Neural progenitor cell (in vitro differentiated cells): Measurements from ENCODE around the gene LRFN2. TPM values are rescaled to one million over a fixed set of nuclear protein-coding genes. Genes with fewer than 3 reads are reported as not detected.

ENCODE experiments used
- DNase-seq: peaks from one replicate; pipeline ENCODE4 v3.0.0-alpha.2; 2016; ENCODE audit warnings: low spot score
- H2AFZ ChIP-seq: fragments of 200-600 bp; sonication (generic); replicated peaks from 2 replicates; pipeline ENCODE4 v1.6.1; 2016; ENCODE audit warnings: antibody characterized with exemption
- H3F3A ChIP-seq: fragments of 200-600 bp; sonication (generic); 2 replicates; pipeline ENCODE4 v1.6.1; 2016; ENCODE audit warnings: antibody characterized with exemption, low read depth
- H3K27ac ChIP-seq: fragments of 200-600 bp; sonication (generic); 2 replicates; pipeline ENCODE4 v1.5.1; 2016; ENCODE audit warnings: mild to moderate bottlenecking
- H3K27me3 ChIP-seq: fragments of 200-600 bp; sonication (generic); 2 replicates; pipeline ENCODE4 v1.6.1; 2016; ENCODE audit warnings: mild to moderate bottlenecking, moderate library complexity
- H3K36me3 ChIP-seq: fragments of 200-600 bp; sonication (generic); 2 replicates; pipeline ENCODE4 v1.5.1; 2016
- H3K4me1 ChIP-seq: fragments of 200-600 bp; sonication (generic); 2 replicates; pipeline ENCODE4 v1.6.1; 2016; ENCODE audit warnings: mixed run types
- H3K4me2 ChIP-seq: fragments of 200-600 bp; sonication (generic); 2 replicates; pipeline ENCODE4 v1.6.1; 2016
- H3K4me3 ChIP-seq: fragments of 200-600 bp; sonication (generic); 2 replicates; pipeline ENCODE4 v1.5.1; 2016
- H3K79me2 ChIP-seq: fragments of 200-600 bp; sonication (generic); 2 replicates; pipeline ENCODE4 v1.6.1; 2016; ENCODE audit warnings: low read depth
- H3K9ac ChIP-seq: fragments of 200-600 bp; sonication (generic); 2 replicates; pipeline ENCODE4 v1.6.1; 2016
- H3K9me3 ChIP-seq: fragments of 200-600 bp; sonication (generic); 2 replicates; pipeline ENCODE4 v1.5.1; 2016; ENCODE audit warnings: low read depth
- H4K20me1 ChIP-seq: fragments of 200-600 bp; sonication (generic); 2 replicates; pipeline ENCODE4 v1.6.1; 2016; ENCODE audit warnings: low read depth
- H3K27ac Mint-ChIP-seq: 3 replicates; pipeline ENCODE4 v1.8.0; 2021; ENCODE audit warnings: mixed read lengths
- H3K27me3 Mint-ChIP-seq: 2 replicates; pipeline ENCODE4 v1.8.0; 2022; ENCODE audit warnings: low read depth, mild to moderate bottlenecking, inconsistent platforms, moderate library complexity, mixed read lengths; ENCODE audit not compliant: insufficient read depth
- H3K36me3 Mint-ChIP-seq: 3 replicates; pipeline ENCODE4 v1.8.0; 2021; ENCODE audit warnings: mixed read lengths
- H3K4me1 Mint-ChIP-seq: 3 replicates; pipeline ENCODE4 v1.8.0; 2021; ENCODE audit warnings: mixed read lengths
- H3K4me3 Mint-ChIP-seq: 3 replicates; pipeline ENCODE4 v1.8.0; 2021; ENCODE audit warnings: mild to moderate bottlenecking, moderate library complexity, mixed read lengths
- H3K9me3 Mint-ChIP-seq: 3 replicates; pipeline ENCODE4 v1.8.0; 2020; ENCODE audit warnings: mixed read lengths
- EZH2 ChIP-seq: fragments of 200-600 bp; sonication (generic); IDR thresholded peaks from 2 replicates; pipeline ENCODE4 v1.6.1; 2017; ENCODE audit warnings: antibody characterized with exemption, mild to moderate bottlenecking, moderate library complexity
- EZH2phosphoT487 ChIP-seq: fragments of 200-600 bp; sonication (generic); IDR thresholded peaks from 2 replicates; pipeline ENCODE4 v1.6.1; 2017; ENCODE audit warnings: antibody characterized with exemption
- total RNA-seq: library from RNA; depleted of rRNA; stranded (reverse); fragments of >200 nt; gene quantifications from 2 replicates; pipeline ENCODE4 v1.2.3, GENCODE V29; 2015; ENCODE audit warnings: low replicate concordance
- TF ChIP-seq, protein P1 (sequence below): fragments of 200-600 bp; sonication (generic); IDR thresholded peaks from 2 replicates; pipeline ENCODE4 v1.5.1; 2017; ENCODE audit warnings: antibody characterized with exemption, mild to moderate bottlenecking

The LRFN2 gene
- total RNA-seq, 1 donor from 2014 or later: not detected

DNA sequence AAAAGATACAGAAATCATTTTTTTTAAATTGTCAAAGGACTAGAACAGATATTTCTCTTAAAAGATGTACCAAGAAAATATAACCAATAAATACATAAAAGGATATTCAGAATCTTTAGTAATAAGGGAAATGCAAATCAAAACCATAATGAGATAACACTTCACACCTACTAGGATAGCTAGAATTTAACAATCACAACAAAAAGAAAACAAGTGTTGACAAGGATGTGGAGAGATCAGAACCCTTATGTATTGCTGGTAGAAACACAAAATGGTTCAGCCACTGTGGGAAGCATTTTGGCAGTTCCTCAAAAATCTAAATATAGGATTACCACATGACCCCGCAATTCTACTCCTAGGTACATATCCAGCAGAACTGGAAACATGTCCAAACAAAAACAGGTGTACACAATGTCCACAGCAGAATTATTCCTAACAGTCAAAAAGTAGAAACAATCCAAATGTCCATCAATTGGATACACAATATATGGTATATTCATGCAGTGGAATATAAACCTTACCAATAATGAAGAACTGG is 211.0 kb downstream of the LRFN2 start:
- no peak for DNase-seq
- Histone ChIP-seq H3K27me3 (no peaks in the 10 kb centered on the region), H3K9me3 (no peaks in the 10 kb centered on the region), H3K79me2 (no peaks in the 10 kb centered on the region), H3K9ac (no peak overlapping the region), H3K4me2 (no peak overlapping the region), H3F3A (no peaks in the 10 kb centered on the region), H3K4me3 (no peak overlapping the region), H3K36me3 (no peaks in the 10 kb centered on the region), H4K20me1 (no peaks in the 10 kb centered on the region), H3K4me1 (no peaks in the 10 kb centered on the region), H3K27ac (no peak overlapping the region), H2AFZ (no peak overlapping the region)
- no peaks in the 10 kb centered on the region for H3K9me3 Mint-ChIP-seq
- TF ChIP-seq, protein P1, sequence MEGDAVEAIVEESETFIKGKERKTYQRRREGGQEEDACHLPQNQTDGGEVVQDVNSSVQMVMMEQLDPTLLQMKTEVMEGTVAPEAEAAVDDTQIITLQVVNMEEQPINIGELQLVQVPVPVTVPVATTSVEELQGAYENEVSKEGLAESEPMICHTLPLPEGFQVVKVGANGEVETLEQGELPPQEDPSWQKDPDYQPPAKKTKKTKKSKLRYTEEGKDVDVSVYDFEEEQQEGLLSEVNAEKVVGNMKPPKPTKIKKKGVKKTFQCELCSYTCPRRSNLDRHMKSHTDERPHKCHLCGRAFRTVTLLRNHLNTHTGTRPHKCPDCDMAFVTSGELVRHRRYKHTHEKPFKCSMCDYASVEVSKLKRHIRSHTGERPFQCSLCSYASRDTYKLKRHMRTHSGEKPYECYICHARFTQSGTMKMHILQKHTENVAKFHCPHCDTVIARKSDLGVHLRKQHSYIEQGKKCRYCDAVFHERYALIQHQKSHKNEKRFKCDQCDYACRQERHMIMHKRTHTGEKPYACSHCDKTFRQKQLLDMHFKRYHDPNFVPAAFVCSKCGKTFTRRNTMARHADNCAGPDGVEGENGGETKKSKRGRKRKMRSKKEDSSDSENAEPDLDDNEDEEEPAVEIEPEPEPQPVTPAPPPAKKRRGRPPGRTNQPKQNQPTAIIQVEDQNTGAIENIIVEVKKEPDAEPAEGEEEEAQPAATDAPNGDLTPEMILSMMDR: no peak
- TF ChIP-seq EZH2phosphoT487 (no peak), EZH2 (no peak)
- no peaks in the 10 kb centered on the region for H3K4me1 Mint-ChIP-seq
- no peaks in the 10 kb centered on the region for H3K36me3 Mint-ChIP-seq
- H3K4me3 Mint-ChIP-seq: no peak overlapping the region
- peaks cover 4% of the 10 kb centered on the region for H3K27me3 Mint-ChIP-seq
- H3K27ac Mint-ChIP-seq: no peak overlapping the region

DNA sequence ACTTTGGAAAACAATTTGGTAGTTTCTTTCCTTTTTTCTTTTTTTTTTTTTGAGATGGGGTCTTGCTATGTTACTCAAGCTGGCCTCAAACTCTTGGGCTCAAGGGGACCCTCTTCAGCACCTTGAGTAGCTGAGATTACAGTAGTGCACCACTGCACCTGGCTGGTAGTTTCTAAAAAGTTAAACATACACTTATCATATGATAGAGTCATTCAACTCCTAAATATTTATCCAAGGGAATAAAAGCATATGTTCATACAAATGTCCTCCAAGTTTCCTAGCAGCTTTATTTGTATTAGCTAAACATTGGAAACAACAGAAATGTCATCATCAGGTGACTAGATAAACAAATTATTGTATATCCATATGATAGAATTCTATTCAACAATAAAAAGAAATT is 213.9 kb downstream of the LRFN2 start:
- no peak overlapping the region for H3K27ac ChIP-seq
- TF ChIP-seq EZH2: no peak
- TF ChIP-seq, protein P1: no peak
- no peak for TF ChIP-seq EZH2phosphoT487
- no peaks in the 10 kb centered on the region for H4K20me1 ChIP-seq
- H3K9ac ChIP-seq: no peak overlapping the region
- no peaks in the 10 kb centered on the region for H3F3A ChIP-seq
- no peaks in the 10 kb centered on the region for H3K4me1 Mint-ChIP-seq
- H3K4me3 ChIP-seq: no peak overlapping the region
- H2AFZ ChIP-seq: no peak overlapping the region
- peaks cover 2% of the 10 kb centered on the region for H3K27me3 Mint-ChIP-seq
- no peaks in the 10 kb centered on the region for H3K4me1 ChIP-seq
- no peaks in the 10 kb centered on the region for H3K36me3 ChIP-seq
- no peak overlapping the region for H3K4me2 ChIP-seq
- H3K9me3 ChIP-seq: no peaks in the 10 kb centered on the region
- H3K27ac Mint-ChIP-seq: no peak overlapping the region
- no peak for DNase-seq
- no peak overlapping the region for H3K4me3 Mint-ChIP-seq
- no peaks in the 10 kb centered on the region for H3K27me3 ChIP-seq
- no peaks in the 10 kb centered on the region for H3K79me2 ChIP-seq
- no peaks in the 10 kb centered on the region for H3K9me3 Mint-ChIP-seq
- H3K36me3 Mint-ChIP-seq: no peaks in the 10 kb centered on the region

DNA sequence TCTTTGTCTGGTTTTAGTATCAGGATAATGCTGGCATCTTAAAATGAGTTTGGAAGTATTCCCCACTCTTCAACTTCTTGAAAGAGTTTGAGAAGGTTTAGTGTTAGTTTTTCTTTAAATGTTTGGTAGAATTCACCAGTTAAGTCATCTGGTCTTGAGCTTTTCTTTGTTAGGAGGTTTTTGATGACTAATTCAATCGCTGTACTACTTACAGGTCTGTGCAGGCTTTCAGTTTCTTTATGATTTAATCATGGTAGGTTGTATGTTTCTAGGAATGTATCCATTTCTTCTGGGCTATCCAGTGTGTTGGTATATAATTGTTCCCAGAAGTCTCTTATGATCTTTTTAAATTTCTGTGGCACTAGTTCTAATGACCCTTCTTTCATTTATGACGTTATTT is 215.5 kb downstream of the LRFN2 start:
- Histone ChIP-seq H3K9ac (no peak overlapping the region), H4K20me1 (no peaks in the 10 kb centered on the region), H3F3A (no peaks in the 10 kb centered on the region), H2AFZ (no peak overlapping the region), H3K4me2 (no peak overlapping the region), H3K36me3 (no peaks in the 10 kb centered on the region), H3K4me1 (no peaks in the 10 kb centered on the region), H3K4me3 (no peak overlapping the region), H3K79me2 (no peaks in the 10 kb centered on the region), H3K27ac (no peak overlapping the region), H3K27me3 (no peaks in the 10 kb centered on the region), H3K9me3 (peaks cover 5% of the 10 kb centered on the region)
- no peak overlapping the region for H3K27ac Mint-ChIP-seq
- H3K36me3 Mint-ChIP-seq: no peaks in the 10 kb centered on the region
- H3K27me3 Mint-ChIP-seq: no peaks in the 10 kb centered on the region
- peaks cover 2% of the 10 kb centered on the region for H3K9me3 Mint-ChIP-seq
- H3K4me1 Mint-ChIP-seq: no peaks in the 10 kb centered on the region
- H3K4me3 Mint-ChIP-seq: no peak overlapping the region
- no peak for DNase-seq
- TF ChIP-seq EZH2phosphoT487 (no peak), EZH2 (no peak)
- TF ChIP-seq, protein P1: no peak
